Subcutaneous adipose tissue (tissue), 4 donors: ENCODE results near the gene SLC45A2. TPM values are rescaled to one million over a fixed set of nuclear protein-coding genes. Genes with fewer than 3 reads are reported as not detected.

Experiments
- total RNA-seq, 4 donors: library from RNA; depleted of rRNA; stranded (reverse); fragments of >200 nt; gene quantifications; one replicate each; pipeline ENCODE4 v1.1.0, GENCODE V29; 2016
- TF ChIP-seq, protein P1 (sequence below): fragments of 450-650 bp; IDR thresholded peaks from one replicate; pipeline ENCODE4 v1.5.1; 2016; ENCODE audit warnings: low read depth, mild to moderate bottlenecking, control low read depth, antibody characterized with exemption, moderate library complexity

Gene SLC45A2
- total RNA-seq, 4 donors from 2014 or later: not detected

DNA sequence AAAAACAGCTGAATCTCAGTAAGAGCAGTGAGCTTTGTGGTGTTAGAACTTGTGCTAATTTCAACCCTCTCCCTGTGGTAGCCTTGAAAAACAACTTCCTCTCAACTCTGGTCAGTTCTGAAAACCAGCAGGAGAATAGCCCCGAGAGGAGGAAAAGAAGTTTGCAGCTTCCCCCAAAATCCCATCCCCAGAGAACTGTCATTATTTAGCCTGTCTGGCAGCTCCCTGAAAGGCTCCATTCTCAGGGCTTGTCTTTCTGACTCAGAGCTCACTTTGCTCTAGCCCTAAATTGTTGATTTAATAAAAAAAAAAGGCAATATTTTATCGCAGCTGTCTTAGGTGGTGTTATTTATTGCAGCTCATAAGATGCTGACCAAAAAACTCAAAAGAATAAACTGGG is 11.4 kb upstream of the SLC45A2 start:
- TF ChIP-seq, protein P1, sequence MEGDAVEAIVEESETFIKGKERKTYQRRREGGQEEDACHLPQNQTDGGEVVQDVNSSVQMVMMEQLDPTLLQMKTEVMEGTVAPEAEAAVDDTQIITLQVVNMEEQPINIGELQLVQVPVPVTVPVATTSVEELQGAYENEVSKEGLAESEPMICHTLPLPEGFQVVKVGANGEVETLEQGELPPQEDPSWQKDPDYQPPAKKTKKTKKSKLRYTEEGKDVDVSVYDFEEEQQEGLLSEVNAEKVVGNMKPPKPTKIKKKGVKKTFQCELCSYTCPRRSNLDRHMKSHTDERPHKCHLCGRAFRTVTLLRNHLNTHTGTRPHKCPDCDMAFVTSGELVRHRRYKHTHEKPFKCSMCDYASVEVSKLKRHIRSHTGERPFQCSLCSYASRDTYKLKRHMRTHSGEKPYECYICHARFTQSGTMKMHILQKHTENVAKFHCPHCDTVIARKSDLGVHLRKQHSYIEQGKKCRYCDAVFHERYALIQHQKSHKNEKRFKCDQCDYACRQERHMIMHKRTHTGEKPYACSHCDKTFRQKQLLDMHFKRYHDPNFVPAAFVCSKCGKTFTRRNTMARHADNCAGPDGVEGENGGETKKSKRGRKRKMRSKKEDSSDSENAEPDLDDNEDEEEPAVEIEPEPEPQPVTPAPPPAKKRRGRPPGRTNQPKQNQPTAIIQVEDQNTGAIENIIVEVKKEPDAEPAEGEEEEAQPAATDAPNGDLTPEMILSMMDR: no peak

DNA sequence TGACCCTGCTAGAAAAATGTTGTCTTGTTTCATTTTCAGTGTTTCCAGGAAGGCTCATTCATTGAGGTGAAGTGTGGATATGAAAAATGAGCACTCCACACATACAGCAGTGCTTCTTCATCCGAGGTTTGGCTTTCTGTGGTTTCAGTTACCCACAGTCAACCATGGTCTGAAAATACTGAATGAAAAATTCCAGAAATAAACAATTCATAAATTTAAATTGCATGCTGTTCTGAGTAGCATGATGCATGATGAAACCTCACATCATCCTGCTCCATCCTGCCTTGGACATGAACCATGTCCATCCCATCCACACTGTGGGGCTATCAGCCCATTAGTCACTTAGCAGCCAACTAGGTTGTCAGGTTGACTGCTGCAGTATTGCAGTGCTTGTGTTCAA is 10.4 kb upstream of the SLC45A2 start:
- TF ChIP-seq, protein P1: no peak

DNA sequence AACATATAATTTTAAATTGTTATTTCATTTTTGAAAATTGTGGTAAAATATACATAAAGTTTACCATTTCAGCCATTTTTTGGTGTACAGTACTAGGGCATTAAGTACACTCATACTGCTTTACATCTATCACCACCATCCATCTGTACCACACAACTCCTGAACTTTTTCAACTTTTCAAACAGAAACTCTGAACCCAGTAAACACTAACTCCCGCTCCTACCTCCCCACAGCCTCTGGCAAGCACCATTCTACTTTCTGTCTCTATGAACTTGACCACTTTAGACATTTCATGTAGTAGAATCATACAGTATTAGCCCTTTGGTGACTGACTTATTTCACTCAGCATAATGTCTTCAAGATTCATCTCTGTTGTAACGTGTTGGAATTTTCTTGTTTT is 8.4 kb upstream of the SLC45A2 start:
- TF ChIP-seq, protein P1: no peak

DNA sequence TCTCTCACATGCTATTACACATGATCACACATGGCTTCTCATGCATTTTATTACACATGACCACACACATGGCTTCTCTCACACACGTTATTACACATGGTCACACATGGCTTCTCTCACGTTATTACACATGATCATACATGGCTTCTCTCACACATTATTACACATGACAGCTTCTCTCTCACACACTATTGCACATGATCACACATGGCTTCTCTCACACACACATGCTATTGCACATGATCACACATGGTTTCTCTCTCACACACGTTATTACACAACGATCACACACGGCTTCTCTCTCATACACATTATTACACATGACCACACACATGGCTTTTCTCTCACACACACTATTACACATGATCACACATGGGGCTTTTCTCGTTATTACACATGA is 954 bp upstream of the SLC45A2 start:
- TF ChIP-seq, protein P1: no peak

DNA sequence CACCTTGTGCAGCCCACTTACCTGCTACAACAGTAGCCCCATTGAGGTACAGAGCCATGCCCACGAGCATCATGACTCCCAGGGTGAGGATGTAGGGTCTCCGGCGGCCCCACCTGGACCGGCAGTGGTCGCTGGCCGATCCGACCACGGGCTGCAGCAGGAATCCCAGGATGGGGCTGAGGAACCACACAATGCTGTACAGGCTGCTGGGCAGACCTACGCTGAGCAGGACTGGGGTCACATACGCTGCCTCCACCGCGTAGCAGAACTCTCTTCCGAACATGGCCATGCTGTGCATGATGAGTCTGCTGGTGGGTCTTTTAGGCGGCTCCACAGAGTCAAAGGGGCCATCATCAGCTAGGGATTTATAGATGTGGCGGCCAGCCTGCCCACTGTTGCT is 315 bp downstream of the SLC45A2 start:
- TF ChIP-seq, protein P1: no peak

DNA sequence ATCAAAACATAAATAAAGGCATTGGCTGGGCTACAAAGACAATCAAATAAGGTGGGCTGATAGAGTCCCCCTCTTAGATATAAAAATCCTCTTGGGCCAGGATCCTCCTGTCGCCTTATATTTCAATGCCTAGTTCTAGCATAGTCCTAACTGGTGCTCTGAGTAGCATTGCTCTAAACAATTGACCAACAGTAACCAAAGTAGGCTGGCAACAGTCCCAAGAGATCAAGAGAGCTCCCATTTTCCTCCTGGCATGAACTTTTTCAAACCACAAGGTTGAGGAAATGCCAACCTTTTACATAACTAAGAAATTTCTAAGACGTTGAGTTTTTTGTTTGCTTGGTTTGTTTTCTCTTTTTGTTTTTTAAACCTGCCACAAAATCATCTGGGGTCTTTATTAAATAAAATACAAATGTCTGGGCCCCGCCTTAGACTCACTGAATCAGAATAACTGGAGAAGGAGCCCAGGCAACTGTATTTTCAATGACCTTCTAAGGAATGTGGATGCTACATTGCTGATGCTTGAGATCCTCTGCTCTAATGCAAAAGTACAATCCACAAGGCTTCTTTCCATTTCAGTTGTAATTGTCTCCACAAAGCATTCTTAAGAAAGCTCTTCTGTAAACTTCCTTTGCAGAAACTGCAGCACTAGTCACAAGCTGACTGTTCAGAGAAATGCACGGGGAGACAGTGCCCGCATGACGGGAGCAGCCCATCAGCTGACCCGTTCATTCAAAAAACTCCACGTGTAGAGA is 2.9 kb downstream of the SLC45A2 start:
- TF ChIP-seq, protein P1: no peak

DNA sequence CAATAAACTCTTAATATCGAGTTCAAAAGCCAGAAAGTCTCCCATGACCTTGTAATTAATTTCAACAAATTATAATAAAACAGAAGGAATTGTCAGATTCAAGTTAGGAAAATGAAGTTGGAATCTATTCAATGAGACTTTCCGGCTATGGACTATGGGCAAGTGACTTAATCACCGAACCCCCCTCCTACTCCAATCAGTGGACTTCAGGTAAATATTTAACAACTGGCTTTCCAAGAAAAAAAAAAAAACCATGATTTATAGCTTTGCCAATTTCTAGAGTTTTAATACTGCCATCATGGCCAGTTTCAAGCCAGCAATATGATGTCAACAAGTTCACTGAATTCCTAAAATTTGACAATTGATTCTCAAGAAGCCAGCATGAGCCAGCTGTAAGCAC is 4.5 kb downstream of the SLC45A2 start:
- TF ChIP-seq, protein P1: no peak
